GM19397 (cell line): Measurements from ENCODE around the gene FUNDC1.
"Not testable (repeated sequence)": the region's sequence is repeated elsewhere in the genome, so short reads cannot be mapped to it uniquely, and the experiment has no call there.

Experiments
- ATAC-seq: cut with Tn5 transposase; IDR thresholded peaks from one replicate; pipeline ENCODE4 v1.9.1; 2021; ENCODE audit warnings: mild to moderate bottlenecking, moderate library complexity; ENCODE audit not compliant: unreplicated experiment

The FUNDC1 gene, protein sequence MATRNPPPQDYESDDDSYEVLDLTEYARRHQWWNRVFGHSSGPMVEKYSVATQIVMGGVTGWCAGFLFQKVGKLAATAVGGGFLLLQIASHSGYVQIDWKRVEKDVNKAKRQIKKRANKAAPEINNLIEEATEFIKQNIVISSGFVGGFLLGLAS

DNA sequence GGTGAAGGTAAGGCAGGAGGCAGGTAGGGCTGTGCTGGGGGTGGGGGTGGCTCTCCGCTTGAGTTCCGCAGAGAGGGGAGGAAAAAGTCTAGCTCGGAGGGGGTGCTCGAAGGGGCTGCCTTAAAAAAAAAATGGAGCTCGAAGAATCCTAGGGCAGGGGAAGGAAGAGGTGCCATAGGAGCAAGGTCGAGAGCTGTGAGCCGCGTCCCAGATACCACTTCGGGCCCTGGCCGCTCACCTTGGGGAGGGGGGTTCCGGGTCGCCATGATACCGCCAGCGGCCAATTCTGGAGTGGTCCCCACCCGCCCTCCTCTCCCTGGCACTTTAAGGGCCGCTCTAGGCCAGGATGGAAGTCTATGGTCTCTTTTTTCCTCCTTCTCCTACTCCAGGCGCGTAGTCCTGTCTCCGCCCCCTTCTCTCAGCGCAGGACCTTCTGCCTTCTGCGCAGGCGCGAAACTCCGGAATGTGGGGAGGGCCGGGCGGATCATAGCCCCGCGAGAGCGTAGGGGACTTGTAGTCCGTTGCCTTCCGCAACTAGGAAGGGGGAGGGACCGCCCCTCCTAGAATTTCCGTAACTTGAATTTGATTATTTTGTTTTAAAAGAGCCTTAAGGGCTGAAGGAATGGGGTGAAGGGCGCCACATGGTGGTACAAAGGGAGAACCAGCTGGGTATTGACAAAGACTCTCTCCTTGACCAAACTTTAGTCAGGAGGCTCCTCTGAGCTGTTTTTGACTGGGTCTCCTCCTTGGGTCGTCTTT, at the start of gene FUNDC1:
FUNDC1 (minus strand) TSS at position 293 of the 759 bp plus-strand sequence; CDS start at position 266, 27 bp downstream.
- peak; percentile 99 for ATAC-seq

- no peak for ATAC-seq
These were observed 43.2 kb upstream of the FUNDC1 start for GRCh38 chrX:44585866-44586265.

- no peak for ATAC-seq
These were observed 37.8 kb upstream of the FUNDC1 start for GRCh38 chrX:44580466-44580865.

- ATAC-seq = no peak
These were observed 29.8 kb upstream of the FUNDC1 start for GRCh38 chrX:44572340-44572938.

DNA sequence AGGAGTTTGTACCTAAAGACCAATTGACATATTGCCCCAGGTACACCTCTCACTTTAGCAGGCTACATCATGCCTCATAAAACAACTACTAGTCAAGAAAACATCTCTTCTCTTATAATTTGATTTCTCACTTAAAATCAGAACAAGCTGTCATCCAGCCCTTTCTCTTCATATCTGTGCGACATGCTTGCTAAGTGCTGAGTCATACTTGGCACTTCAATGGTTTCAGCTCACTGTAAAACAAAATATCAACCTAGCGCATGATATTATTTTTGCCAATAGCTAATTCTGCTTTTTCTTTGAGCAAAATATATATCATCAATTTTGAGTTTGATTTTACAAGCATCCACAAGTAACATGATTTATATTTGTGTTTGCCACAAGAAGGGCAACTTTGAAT, 27.9 kb upstream of the FUNDC1 start:
- no peak for ATAC-seq

- ATAC-seq = no peak
These were observed 26.5 kb upstream of the FUNDC1 start for GRCh38 chrX:44569122-44569521.

DNA sequence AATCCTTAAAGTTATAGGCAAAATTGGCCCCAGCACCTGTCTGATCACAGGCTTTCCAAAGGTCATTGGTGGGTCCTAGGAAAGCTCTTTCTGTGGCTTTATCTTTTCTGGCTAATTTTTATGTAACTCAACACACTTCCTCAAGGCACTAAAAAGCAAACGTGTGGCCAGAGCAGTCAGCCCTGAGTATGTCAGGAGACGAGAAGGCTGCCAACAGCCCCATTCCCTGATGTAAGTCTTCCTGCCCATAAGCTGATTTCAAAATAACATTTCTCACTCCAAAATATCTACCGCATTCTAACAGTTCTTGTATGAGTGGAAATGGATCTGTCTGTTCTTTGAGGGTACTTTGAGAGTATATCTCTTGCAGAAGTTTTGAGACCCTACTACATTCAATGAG, 25.5 kb upstream of the FUNDC1 start:
- ATAC-seq = no peak

GRCh38 chrX:44561896-44562295, 19.2 kb upstream of the FUNDC1 start:
- ATAC-seq = not testable (repeated sequence)

DNA sequence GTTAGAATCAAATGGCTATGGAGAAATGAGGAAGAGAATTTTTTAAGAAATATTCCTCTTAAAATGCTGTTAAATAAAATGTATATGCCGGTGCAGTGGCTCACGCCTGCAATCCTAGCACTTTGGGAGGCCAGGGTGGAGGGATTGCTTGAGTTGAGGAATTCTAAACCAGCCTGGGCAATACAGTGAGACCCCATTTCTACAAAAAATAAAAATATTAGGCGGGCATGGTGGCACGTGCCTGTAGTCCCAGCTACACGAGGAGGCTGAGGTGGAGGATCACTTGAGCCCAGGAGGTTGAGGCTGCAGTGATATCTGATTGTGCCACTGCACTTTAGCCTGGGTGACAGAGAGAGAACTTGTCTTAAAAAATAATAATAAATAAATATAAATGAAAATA, 7.9 kb upstream of the FUNDC1 start:
- ATAC-seq = no peak

- not testable (repeated sequence) for ATAC-seq
These were observed 2.8 kb upstream of the FUNDC1 start for GRCh38 chrX:44545454-44545853.

DNA sequence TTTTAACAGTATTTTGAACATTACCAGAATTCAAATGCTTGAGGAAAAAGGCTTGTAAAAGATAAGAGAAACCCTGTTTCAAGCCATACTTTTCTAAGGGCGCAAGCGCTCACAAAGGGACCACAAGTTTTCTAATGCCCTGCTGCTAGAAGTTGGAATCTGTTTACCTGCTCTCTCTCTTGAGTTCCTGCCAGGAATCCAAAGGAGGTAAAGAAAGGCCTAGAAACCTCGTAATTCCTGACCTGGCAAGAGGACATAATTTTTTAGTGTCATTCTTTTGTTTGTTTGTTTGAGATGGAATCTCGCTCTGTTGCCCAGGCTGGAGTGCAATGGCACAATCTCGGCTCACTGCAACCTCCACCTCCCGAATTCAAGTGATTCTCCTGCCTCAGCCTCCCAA, 1.4 kb upstream of the FUNDC1 start:
- ATAC-seq = no peak

- ATAC-seq = no peak
These were observed 6.5 kb downstream of the FUNDC1 start for GRCh38 chrX:44536198-44536597.

DNA sequence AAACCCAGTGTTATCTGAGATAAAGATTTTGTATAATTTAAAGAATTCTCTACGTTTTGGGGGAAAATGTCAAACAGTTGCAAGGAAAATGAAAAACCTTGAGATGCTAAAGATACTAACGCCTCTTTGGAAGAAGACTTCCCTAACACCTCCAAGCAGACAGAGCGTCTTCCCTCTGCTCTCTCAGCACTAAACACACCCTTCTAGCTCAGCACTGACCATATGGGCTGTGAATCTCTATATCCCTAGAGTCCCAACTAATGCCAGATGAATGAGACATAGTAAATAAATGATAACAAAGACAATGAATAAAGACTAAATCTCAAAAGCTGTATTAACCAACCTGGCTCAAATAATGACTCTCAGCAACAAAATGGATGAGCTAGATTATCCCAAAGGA, 13.3 kb downstream of the FUNDC1 start:
- ATAC-seq = no peak

- no peak for ATAC-seq
These were observed 28.4 kb downstream of the FUNDC1 start for GRCh38 chrX:44514272-44514671.

DNA sequence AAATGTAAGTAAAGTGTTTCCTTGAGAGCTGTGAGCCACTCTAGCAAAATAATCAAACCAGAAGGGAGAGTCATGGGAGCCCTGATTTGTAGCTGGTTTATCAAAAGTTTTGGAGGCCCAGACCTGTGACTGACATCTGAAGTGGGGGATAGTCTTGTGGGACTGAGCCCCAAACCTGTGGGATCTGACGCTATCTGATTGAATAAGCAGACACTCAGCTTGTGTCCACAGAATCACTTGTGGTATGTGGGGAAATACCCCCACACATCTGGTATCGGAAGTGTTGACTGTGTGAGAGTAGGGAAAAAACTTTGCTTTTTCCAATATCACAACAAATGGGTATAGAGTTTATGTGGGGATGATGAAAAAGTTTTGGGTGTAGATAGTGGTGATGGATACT, 35.4 kb downstream of the FUNDC1 start:
- ATAC-seq = no peak

- ATAC-seq = no peak
These were observed 36.0 kb downstream of the FUNDC1 start for GRCh38 chrX:44506678-44507077.

DNA sequence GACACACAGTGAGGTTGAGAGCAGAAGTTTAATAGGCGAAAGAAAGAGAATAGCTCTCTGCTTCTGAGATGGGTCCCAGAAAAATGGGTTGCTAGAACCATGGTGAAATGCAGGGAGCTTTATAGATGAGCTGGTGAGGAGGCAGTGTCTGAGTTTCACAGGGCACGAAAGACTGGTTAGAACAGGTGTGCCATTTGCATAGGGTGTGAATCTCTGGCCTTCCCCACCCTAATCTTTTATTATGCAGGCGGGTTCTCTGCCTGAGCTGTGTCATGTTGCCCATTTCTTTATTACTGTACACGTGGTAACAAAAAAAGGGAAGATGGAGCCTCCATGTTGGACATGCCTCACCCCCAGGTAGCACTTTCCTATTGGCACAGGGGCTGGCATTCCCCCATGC, 39.1 kb downstream of the FUNDC1 start:
- no peak for ATAC-seq

- no peak for ATAC-seq
These were observed 47.6 kb downstream of the FUNDC1 start for GRCh38 chrX:44495091-44495490.

DNA sequence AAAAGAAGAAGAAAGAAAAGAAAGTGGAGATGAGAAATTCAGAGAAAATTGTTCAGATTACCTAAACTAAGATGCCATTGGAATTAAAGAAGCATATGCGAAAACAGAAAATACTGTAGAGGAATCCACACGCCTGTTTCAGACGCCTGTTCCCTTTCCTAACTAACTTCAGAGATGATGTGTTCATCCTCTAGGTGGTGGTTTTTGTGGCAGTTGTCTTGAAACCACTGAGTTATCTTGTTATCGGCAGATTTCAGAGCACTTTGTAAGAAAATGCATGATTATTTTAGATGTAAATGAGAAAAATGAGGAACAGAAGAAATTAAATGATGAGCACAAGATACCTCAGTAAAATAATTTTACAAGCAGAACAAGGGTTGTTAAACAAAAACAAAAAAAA, 48.3 kb downstream of the FUNDC1 start:
- no peak for ATAC-seq

DNA sequence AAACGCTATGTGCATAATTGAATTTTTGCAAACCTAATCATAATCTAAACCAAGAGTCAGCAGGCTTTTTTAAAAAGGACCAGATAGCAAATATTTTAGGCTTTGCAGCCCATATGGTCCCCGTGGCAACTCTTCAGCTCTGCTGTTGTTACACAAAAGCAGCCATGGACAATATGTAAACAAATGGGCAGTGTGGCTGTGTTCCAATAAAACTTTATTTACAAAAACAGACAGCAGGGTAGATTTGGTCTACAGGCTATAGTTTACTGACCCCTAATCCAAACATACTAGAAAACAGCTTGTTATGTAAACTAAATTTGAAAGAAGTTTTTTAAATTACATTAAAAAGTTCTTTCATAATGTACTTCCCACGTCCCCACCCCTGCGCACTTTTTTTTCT, 53.1 kb downstream of the FUNDC1 start:
- no peak for ATAC-seq

DNA sequence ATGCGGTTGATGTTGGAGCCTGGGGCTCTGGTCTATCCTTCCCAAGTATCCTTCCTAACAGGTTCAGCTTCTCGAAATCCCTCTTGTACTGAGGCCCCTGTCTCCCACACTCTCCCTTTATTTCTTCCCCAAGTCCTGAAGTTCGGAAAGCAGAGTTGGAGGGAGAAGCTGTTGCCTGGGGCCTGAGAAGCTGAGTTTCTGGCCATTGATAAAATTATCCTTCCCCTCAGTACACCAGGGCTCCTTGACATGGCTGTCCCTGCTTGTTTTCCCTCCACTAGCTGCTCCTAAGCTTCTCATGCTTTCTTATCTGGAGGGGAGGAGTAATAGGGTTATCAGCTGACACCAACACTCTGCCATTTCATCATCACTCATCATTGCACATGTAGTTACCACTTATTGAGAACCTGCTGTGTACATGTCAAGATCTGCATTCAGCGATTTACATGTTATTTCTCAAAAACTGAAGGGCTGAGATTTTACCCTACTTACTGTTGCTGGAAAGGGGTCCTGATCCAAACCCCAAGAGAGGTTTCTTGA, 58.0 kb downstream of the FUNDC1 start:
- ATAC-seq = no peak

- ATAC-seq = no peak
These were observed 58.6 kb downstream of the FUNDC1 start for GRCh38 chrX:44483965-44484606.
